Type B pancreatic cell (in vitro differentiated cells): ENCODE results near the gene CYS1. TPM values are rescaled to one million over a fixed set of nuclear protein-coding genes. Genes with fewer than 3 reads are reported as not detected.

Experiments used
- DNase-seq: peaks from one replicate; pipeline ENCODE4 v3.0.0; 2021; ENCODE audit warnings: mixed read lengths; ENCODE audit not compliant: unreplicated experiment; ENCODE audit errors: extremely low spot score
- H3K27ac Mint-ChIP-seq: 2 replicates; pipeline ENCODE4 v1.8.0; 2021; ENCODE audit warnings: mild to moderate bottlenecking, mixed read lengths
- H3K27me3 Mint-ChIP-seq: 2 replicates; pipeline ENCODE4 v1.8.0; 2021; ENCODE audit warnings: mixed read lengths
- H3K36me3 Mint-ChIP-seq: 2 replicates; pipeline ENCODE4 v1.8.0; 2021; ENCODE audit warnings: mixed read lengths
- H3K4me1 Mint-ChIP-seq: one replicate; pipeline ENCODE4 v1.8.0; 2021; ENCODE audit warnings: mixed read lengths; ENCODE audit not compliant: unreplicated experiment
- H3K4me3 Mint-ChIP-seq: 2 replicates; pipeline ENCODE4 v1.8.0; 2021; ENCODE audit warnings: mild to moderate bottlenecking, mixed read lengths
- H3K9me3 Mint-ChIP-seq: 2 replicates; pipeline ENCODE4 v1.8.0; 2021; ENCODE audit warnings: mixed read lengths
- total RNA-seq: library from RNA; stranded (reverse); gene quantifications from 2 replicates; pipeline ENCODE4 v1.2.1, GENCODE V29; 2021; ENCODE audit warnings: low replicate concordance
- TF ChIP-seq, protein P1 (sequence below): fragments of 200-600 bp; sonication (generic); conservative IDR thresholded peaks from 2 replicates; pipeline ENCODE4 v1.5.0; 2021; ENCODE audit warnings: antibody characterized with exemption, mild to moderate bottlenecking

Gene CYS1
- total RNA-seq, 1 donor from 2014 or later, result 0.94 TPM

DNA sequence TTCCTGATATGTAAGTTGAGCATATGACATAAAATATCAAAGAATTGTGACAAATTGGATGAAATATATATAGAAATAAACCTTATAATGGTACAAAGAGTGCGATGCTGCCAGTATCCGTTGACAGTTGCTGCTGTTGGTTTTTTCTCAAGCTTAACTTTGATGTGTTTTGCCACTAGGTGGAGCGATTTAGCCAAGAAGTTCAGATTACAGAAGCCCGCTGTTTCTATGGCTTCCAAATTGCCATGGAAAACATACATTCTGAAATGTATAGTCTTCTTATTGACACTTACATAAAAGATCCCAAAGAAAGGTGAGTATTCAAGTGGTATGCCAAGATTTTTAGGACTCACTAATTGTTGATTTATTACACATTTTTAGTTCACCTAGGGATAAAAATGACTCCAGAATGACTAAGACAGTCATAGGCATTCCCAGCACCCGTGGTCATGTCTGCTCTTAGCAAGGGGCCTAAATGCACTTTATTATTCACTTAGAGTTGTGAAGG is 44.4 kb upstream of the CYS1 start:
- TF ChIP-seq, protein P1, sequence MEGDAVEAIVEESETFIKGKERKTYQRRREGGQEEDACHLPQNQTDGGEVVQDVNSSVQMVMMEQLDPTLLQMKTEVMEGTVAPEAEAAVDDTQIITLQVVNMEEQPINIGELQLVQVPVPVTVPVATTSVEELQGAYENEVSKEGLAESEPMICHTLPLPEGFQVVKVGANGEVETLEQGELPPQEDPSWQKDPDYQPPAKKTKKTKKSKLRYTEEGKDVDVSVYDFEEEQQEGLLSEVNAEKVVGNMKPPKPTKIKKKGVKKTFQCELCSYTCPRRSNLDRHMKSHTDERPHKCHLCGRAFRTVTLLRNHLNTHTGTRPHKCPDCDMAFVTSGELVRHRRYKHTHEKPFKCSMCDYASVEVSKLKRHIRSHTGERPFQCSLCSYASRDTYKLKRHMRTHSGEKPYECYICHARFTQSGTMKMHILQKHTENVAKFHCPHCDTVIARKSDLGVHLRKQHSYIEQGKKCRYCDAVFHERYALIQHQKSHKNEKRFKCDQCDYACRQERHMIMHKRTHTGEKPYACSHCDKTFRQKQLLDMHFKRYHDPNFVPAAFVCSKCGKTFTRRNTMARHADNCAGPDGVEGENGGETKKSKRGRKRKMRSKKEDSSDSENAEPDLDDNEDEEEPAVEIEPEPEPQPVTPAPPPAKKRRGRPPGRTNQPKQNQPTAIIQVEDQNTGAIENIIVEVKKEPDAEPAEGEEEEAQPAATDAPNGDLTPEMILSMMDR, result peak; percentile 87
- DNase-seq, result no peak
- Mint-ChIP-seq H3K36me3 (peaks cover 19% of the 10 kb centered on the region), H3K27me3 (no peaks in the 10 kb centered on the region), H3K27ac (peak overlapping the region; percentile 54), H3K9me3 (no peaks in the 10 kb centered on the region), H3K4me1 (peaks cover 43% of the 10 kb centered on the region), H3K4me3 (peak overlapping the region; percentile 92)

DNA sequence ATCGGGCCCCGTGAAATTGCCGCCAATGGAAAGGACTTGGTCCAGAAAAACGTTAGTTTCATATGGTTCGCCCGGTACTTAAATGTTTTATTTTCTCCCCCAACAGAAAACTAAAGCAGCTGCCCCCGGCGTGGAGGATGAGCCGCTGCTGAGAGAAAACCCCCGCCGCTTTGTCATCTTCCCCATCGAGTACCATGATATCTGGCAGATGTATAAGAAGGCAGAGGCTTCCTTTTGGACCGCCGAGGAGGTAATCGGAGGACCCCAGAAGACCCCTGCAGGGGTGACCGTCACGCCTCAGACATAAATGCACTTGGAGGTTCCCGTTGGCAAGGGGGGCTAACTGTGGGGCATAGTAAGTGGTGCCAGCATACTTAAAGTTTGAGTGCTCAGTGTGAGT is 43.1 kb upstream of the CYS1 start:
- peaks cover 43% of the 10 kb centered on the region for H3K4me1 Mint-ChIP-seq
- H3K27ac Mint-ChIP-seq, result peak overlapping the region; percentile 70
- peak overlapping the region; percentile 92 for H3K4me3 Mint-ChIP-seq
- no peaks in the 10 kb centered on the region for H3K9me3 Mint-ChIP-seq
- H3K27me3 Mint-ChIP-seq, result no peaks in the 10 kb centered on the region
- TF ChIP-seq, protein P1, result no peak
- no peak for DNase-seq
- H3K36me3 Mint-ChIP-seq, result peaks cover 12% of the 10 kb centered on the region

DNA sequence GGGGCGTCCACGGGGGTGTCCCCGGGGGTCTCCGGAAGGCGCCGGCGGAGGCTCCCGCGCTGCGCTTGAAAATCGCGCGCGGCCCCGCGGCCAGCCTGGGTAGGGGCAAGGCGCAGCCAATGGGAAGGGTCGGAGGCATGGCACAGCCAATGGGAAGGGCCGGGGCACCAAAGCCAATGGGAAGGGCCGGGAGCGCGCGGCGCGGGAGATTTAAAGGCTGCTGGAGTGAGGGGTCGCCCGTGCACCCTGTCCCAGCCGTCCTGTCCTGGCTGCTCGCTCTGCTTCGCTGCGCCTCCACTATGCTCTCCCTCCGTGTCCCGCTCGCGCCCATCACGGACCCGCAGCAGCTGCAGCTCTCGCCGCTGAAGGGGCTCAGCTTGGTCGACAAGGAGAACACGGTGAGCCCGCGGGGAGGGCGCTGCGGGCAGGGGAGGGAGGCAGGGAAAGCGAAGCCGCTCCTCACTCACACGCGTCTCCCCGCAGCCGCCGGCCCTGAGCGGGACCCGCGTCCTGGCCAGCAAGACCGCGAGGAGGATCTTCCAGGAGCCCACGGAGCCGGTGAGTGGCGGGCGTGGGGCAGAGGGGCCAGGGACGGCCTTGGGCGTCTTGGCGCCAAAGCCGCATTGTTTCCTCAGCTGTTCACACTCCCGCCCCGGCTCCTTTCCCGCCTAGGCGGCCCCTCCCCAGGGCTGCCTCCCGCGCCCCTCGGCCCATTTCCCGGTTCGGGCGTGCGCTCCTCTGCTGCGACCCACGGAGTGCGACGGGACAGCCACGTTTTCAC is 42.5 kb upstream of the CYS1 start, which contains the start of gene RRM2:
RRM2 (plus strand) TSS at position 240 of the 781 bp plus-strand sequence; CDS start at position 300, 60 bp downstream.
- Mint-ChIP-seq H3K27ac (peak within 1 kb of the TSS; percentile 94), H3K27me3 (no peaks in the 10 kb centered on the region), H3K36me3 (peaks cover 12% of the 10 kb centered on the region), H3K4me1 (peaks cover 43% of the 10 kb centered on the region), H3K9me3 (no peaks in the 10 kb centered on the region), H3K4me3 (peak within 1 kb of the TSS; percentile 99)
- TF ChIP-seq, protein P1, result no peak
- DNase-seq, result peak; percentile 94

DNA sequence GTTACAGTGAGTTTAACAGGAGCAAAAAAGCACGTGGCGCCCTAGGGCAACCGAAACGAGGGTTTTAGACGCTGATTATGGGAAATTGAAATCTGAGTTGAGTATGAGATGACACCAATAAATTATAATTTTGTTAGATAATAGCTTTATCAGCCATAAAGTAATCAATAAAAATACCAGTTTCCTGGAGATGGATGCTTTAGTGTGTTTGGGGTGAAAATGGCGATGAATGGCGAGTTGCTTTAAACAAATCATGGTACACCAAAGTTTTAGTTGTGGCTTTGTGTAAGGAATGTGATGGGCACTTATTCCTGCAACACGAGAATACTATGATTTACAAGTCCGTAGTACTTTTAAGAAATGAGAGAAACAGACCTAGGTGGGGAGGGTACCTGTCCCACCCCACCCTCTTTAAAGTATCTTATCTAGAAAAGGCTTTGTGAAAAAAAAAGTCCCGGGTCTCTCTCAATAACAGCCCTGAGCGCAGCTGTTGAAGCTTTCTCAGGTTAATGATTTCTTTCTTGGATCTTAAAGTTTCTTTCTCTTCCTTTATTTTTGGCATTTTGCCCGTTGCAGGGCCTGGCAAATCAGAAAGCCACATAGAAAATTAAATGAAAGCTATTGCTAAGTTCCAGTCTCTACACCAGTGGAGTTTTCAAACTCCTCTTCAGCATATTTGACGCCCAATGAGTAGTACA is 40.8 kb upstream of the CYS1 start:
- H3K4me1 Mint-ChIP-seq, result peaks cover 35% of the 10 kb centered on the region
- TF ChIP-seq, protein P1, result no peak
- peaks cover 6% of the 10 kb centered on the region for H3K36me3 Mint-ChIP-seq
- H3K9me3 Mint-ChIP-seq, result no peaks in the 10 kb centered on the region
- no peaks in the 10 kb centered on the region for H3K27me3 Mint-ChIP-seq
- H3K27ac Mint-ChIP-seq, result peak overlapping the region; percentile 94
- peak overlapping the region; percentile 99 for H3K4me3 Mint-ChIP-seq
- no peak for DNase-seq

DNA sequence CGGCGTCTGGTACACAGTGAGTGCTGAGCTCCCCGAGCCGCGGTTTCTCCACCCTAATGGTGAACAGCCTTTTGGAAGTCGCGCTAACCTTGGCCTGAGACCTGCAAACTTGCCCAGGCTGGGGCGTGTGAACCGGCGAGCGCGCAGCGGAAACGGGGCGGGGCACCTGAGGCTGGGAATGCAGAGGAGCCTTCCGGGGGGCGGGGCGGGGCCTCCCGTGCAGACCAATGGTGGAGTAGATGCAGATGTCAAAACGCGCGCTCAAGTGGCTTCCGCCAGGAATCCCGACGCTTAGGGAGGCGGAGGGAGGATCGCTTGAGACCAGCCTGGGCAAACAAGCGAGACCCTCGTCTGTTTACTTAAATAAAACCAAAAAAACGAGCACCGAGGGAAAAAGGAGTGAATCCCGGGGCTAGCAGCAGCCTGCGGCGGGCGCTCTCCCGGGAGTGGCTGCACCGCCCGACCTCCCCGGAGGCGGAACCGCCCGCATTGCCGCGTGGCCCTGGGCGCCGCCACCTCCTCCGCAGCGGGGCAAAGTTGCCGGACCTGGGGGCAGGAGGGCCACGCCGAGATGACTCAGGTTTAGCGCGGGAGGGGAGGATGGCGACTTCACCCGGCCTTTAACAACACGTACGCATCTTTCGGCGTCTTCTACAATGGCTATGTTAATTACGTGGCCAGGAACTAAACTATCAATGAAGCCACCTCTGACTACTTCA is 40.1 kb upstream of the CYS1 start:
- TF ChIP-seq, protein P1, result peak; percentile 15
- H3K27ac Mint-ChIP-seq, result peak overlapping the region; percentile 94
- no peaks in the 10 kb centered on the region for H3K27me3 Mint-ChIP-seq
- no peaks in the 10 kb centered on the region for H3K9me3 Mint-ChIP-seq
- peaks cover 6% of the 10 kb centered on the region for H3K36me3 Mint-ChIP-seq
- peak; percentile 91 for DNase-seq
- H3K4me3 Mint-ChIP-seq, result peak overlapping the region; percentile 99
- peaks cover 30% of the 10 kb centered on the region for H3K4me1 Mint-ChIP-seq
